HG03064 (cell line): ENCODE results near the gene CACNB1.
"Not testable (repeated sequence)": the region's sequence is repeated elsewhere in the genome, so short reads cannot be mapped to it uniquely, and the experiment has no call there.

Experiments
- ATAC-seq: cut with Tn5 transposase; IDR thresholded peaks from one replicate; pipeline ENCODE4 v1.9.1; 2021; ENCODE audit warnings: low read depth; ENCODE audit not compliant: unreplicated experiment

CACNB1 gene

DNA sequence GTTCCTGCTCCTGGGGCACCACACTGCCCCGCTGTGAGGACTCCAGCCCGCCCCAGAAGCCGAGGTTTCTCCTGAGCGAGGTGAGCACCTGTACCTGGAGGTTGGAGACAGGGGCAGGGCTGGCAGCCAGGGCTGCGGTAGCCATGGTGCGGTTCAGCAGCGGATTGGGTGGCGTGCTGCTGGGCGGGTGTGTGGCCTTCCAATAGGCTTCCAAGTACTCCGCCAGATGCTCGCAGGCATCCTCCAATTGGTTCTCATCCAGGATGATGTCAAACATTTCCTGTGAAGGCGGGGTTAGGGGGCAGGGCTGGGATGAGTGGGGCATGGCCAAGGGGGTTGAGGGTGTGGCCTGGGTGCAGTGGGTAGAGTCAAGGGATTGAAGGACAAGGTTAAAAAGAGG is 20.2 kb downstream of the CACNB1 start:
- no peak for ATAC-seq

DNA sequence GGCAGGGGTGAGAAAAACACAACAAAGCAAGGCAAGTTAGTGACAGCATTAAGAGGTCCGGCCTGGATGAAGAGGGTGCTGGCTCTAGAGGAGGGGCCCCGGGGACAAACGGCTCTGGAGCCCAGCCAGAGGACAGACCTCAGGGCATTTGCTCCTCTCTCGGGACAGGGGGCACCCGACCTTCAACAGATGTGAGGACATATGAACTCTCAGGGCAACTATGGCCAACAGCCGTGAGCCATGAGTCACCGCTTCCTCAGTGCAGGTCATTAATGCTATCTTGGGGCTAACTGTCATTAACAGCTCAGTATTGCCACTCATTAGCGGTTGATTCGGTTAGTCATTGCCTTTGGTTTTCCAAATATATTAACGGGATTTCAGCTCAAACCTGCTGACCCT is 21.8 kb downstream of the CACNB1 start:
- ATAC-seq = no peak

DNA sequence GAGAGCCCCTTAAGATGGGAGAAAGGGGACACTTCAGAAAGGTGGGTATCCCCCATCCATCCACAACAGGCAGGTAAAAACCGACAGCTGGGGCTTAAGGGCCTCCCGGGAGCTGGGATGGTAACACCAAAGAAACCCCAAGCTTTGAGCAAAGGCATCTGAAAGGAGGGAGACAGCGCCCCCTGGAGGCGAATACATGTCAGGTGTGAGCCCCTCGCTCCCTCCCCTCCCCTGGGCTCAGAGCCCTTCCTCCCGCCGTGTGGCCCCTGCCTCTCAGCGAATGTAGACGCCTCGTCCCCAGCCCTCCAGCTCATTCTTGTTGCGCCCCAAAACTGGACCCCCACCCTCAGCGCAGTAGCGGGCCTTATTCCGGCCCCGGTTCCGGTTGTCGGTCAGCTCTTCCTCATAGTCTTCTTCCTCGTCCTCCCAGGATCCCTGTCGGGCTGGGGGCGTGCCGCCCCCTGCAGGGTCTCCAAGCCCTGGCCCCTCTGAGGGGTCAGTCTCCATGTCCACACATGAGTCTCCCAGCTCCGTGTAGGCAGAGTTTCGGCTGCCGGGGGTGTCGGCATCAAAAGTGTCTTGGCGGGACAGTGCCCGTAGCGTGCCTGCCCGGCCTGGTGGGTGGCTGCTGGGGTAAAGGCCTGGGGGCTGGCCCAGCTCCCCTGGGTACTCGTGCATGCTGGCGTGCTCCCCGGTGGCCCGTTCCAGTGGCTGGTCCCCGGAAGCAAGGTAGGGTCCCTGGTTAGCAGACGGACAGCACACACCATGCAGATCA is 22.4 kb downstream of the CACNB1 start:
- ATAC-seq = no peak

DNA sequence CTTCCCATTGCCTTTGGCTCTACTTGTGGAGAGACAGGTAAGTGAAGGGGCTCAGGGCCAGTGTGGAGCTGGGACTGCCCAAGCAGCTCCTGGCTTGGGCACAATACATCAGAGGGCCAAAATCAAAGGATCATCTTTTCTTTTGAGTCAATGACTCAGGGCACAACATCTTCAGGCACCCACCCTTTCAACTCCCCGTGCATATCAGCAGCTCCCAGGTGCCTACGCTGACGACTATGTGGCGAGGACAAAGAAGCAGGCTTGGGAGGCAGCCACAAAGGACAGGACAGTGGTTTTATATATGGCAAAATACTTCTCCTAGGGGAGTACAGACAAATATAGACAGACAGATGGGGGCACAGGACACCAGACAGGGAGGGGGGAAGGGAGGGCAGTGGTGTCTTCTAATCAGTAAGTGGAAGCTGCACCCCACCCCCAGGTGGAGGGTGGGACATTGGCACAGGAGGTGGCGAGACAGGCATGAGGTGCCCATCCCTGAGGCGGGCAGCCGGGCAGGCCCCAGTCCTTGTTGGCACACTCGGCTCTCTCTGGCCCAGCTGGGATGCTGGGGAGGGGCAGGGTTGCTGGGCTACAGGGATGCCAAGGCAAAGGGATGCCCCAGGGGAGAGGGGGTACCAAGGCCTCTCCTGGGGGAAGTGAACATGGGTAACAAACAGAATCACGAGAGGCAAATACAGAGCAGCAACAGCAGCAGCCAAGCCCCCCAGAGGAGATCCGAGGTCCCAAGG is 23.8 kb downstream of the CACNB1 start:
- no peak for ATAC-seq

DNA sequence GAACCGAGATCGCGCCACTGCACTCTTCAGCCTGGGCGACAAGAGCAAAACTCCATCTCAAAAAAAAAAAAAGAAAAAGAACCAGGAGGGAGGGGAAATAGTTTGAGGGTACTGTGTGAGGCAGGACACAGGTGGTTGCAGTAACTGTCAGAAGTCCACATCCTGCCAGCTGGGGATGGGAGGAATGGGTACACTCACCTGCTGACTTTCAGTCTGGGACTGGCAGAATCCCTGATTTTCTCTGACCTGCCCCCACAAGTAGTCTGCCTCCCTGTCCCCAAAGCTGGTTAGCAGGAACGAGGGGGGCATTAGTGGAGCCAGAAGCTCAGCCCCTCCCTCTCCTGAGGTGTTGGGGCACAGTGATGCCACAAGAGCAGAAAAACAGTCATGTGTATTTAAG is 24.4 kb downstream of the CACNB1 start:
- ATAC-seq = no peak

DNA sequence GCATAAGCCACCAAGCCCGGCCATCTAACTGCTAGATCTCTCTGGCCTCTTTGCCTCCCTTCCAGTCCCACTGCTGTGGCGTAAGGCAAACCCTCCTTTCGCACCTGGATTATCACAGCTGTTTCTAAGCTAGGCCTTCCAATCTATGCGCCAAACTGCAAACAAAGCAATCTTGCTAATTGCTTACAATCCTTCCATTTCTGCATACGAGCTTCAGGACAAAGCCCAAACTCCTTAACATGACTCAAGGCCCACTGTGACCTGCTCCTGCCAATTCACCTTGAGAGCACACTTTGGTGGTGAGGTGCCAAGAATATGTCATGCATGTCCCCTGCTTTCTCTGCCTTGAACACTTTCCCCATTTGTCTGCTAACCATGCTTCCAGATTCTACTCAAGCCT is 25.5 kb downstream of the CACNB1 start:
- no peak for ATAC-seq

DNA sequence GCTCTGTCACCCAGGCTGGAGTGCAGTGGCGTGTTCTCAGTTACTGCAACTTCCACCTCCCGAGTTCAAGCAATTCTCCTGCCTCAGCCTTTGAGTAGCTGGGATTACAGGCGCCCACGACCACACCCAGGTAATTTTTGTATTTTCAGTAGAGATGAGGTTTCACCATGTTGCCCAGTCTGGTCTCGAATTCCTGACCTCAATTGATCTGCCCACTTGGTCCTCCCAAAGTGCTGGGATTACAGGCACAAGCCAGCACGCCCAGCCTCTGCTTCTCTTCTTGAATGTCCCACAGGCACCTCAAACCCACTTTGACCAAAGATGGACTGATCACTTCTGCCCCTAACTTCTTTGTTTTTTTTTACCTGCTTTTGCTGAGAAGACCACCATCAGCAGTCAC is 26.9 kb downstream of the CACNB1 start:
- ATAC-seq = no peak

DNA sequence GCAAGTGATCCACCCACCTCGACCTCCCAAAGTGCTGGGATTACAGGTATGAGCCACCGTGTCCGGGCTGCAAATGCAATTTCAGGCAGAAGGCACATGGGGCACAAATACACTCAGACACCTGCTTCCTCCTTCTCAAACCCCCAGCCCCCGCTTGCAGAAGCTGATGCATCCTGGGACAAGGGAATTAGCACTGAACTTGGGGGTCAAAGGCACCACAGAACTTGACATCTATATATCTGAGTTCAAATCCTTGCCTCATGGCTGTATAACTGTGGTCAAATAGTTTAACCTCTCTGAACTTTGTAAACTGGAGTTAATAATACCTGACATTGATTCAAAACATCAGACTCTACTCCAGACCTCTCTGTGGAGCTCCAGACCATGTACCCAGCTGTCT is 27.4 kb downstream of the CACNB1 start:
- ATAC-seq = no peak

DNA sequence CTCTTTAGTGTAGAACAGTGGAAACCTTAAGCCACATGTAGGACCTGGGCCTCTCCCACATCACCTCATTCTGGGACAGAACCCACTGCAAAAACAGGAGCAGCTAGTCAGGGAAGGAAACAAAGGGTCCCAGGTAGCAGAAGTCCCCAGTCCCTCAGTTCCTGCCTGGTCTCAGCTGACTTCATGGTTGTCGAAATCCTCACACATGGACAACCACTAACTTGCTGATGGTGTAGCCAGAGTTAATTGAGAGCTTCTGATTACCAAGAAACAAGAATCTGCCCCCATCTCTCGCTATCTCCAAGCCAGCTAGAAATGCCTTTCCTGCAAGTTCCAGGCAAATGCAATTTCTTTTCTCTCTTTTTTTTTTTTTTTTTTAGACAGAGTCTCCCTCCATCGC is 28.0 kb downstream of the CACNB1 start:
- no peak for ATAC-seq

DNA sequence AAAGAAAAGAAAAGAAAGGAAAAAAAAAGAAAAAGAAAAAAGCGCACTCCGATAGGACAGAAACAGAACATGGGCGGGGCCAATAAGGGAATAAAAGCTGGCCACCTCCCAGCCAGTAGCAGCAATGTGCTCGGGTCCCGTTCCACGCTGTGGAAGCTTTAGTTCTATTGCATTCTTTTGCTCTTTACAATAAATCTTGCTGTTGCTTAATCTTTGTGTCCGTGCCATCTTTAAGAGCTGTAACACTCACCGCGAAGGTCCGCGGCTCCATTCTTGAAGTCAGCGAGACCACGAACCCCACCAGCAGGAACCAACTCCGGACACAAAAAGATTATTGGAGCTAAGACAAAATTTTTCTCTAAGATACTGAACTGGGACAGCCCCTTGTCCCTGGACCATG is 28.4 kb downstream of the CACNB1 start:
- no peak for ATAC-seq

DNA sequence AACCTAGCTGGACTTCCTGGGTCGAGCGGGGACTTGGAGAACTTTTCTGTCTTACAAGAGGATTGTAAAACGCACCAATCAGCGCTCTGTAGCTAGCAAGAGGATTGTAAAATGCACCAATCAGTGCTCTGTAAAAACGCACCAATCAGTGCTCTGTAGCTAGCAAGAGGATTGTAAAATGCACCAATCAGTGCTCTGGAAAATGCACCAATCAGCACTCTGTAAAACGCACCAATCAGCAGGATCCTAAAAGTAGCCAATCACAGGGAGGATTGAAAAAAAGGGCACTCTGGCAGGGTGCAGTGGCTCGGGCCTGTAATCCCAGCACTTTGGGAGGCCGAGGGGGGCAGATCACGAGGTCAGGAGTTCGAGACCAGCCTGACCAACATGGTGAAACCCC is 29.0 kb downstream of the CACNB1 start:
- not testable (repeated sequence) for ATAC-seq

DNA sequence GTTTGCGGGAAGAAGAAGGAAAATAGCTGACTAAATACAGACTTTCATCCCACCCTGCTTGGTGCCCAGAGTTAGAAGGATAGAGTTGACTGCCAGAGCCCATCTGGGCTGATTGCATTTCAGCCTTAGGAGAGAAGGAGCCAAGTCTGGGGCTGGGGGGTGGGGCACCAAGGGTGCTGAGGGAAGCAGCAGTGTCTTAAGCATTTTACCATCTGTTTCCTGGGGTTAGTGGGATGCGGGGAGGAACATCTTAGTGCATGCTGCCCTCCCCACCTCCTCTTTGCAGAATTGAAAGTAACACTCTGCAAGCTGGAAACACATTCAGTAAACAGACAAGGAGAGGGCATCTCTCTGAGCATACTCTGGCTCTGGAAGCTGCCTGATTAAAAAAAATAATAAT is 30.0 kb downstream of the CACNB1 start:
- ATAC-seq = no peak

DNA sequence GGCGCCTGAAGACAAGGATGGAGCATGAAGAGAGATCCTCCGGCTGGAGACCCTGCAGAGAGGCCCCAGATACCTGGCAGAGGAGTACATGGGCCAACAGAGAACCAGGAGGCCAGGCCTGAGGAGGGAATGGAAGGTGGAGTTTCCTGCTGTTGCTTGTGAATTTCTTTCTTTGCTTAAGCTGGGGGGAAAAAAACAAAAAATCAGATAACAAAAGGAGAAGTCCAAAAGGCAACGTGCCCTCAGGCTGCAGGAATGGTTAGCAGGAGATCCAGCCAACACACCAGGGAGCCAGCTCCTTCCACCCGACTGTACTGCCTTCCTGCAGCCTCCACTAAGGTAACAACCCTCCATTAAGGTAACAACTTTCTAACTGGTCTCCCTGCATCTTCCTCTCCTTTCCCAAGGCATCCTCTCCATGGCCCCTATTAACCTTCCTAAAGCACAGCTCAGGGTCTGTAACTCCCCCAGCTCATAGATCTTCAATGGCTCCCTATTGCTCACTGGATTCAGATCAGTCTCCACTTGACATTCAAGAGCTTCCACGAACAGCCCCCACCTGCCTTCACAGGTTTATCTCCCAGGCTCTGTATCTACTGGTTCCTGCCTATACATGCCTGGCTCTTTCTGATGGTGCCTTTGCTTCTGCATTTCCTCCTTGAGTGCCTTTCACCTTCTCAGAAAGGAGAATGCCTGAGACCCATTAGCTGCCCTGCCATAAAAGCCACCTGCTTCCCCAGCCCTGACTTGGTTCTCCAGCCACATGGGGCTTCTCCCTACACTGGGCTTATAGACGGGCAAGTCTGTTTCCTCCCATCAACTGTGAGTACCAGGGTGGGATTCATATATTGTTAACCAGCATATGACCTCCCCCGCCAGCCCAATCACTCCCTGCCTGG is 30.8 kb downstream of the CACNB1 start:
- no peak for ATAC-seq

DNA sequence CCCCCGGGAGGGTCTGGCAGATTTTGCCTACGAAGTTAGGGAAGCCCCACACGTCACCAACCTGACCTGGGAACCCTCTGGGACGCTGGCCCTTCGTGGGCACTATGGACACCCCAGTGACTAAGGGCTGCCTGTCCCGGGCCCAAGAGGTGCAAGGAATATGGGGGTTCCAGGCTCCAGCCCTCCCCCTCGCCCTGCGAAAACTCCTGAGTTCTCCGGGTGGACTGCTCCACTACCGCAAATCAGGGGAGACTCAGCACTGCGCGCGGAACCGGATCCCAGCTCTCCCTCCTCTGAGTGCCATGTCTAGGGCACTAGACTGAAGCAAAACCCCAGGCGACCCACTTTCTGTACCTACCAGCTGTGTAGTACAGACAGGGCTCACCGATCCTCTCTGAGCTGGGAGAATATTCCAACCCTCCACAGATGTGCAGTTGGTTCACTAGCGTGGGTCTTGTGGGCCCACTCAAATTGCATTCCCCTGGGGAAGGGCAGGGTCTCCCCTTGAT is 31.6 kb downstream of the CACNB1 start, which contains the start of gene ARL5C:
TSS of gene ARL5C (minus strand) at position 321 of the 509 bp plus-strand sequence. CDS start 401 bp downstream, outside the sequence.
- ATAC-seq = no peak

DNA sequence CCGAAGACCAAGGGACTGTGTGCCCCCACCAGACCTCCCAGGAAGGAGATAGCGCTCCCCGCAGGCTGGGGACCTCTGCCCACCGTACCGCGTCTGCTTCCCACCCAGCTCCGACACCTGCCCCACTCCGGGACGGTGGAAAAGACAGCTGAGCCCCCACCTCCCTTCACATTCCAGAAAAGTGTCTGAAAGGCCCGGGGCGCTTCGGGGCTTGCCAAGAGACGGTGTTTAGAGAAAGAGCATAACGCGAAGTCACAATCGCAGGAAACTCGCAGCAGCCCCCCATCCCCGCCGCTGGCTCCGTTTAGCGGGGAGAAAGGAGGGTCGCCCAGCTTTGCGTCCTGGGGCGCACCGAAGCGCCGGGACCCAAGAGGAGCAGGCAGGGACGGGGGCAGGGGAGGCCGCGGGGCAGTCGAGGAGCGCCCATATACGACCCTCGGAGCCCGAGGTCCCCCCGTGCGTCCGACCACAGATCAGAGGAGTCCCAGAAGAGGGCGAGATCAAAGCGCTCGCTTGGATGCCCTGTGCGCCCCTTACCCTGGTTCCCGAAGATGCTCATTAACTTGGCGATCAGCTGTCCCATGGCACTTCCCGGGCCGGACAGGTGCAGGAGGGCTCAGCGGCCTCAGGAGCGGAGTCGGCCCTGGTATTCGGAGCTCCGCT is 32.2 kb downstream of the CACNB1 start:
- ATAC-seq = no peak

DNA sequence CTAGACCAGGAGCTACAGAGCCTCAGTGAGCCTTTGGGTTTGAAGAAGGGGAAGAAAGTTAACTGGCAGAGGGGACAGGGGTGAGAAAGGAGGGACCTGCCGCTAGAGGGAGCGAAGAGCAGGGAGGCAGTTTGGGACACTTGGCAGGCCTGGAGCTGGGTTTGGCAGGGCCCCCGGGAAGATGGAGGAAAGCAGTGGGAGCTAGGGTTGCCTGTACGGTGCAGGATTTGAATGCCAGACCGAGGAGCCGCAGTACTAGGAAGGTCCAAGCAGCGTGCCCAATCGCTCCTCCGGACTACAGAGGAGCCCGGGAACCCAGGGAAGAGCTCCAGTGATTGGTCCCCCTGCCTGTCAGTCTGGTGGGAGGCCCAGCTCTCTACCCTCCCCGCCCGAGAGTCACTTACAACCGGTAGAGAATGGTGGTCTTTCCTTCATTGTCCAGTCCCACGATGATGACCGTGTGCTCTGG is 32.8 kb downstream of the CACNB1 start:
- no peak for ATAC-seq

DNA sequence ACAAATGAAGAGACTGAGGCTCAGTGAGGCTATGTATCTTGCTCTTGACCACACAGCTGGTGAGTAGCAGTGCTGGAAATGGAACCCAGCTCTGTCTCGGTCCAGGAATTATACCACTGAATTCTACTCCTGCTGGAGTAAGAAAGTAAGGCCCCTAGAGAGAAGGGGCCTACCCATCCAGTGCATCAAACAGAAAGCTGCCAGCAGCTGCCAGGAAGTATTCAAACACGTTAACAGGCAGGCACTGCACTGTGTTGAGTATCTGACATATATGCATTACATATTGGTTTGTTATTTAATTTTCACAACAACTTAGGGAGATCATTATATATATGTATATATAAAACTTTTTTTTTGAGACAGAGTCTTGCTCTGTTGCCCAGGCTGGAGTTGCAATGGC is 35.5 kb downstream of the CACNB1 start:
- ATAC-seq = no peak

DNA sequence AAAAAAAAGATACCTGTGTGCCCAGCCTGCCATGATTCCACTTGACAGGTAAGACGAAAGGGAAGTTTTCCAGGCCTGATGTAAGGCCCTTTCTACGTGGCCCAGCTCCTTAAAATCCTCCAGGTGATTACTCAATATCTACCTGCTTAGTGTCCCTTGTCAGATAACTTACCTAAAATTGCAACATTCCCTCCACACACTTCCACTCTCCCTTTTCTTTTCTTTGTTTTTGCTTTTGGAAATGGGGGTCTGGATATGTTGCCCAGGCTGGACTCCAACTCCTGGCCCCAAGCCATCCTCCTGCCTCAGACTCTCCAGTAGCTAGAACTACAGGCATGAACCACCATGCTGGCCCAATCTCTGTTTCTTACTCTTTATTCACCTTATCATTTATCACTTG is 38.8 kb downstream of the CACNB1 start:
- no peak for ATAC-seq

DNA sequence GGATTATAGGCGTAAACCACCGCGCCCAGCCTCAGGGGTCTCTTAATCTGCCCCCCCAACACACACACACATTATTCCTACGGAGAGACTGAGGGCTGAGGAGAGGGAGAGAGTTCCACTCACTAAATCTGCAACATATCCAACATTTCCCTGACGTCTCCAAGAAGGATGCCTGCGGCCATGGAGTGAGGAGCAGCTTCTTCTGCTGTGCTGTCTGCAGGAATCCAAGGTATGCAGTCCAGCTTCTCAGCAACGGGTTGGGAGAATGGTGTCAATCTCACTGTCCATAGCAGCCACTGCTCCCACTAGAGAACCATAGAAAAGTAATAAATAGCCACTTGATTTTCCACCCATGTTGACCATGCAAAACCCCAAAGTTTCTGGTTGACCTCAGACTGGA is 41.0 kb downstream of the CACNB1 start:
- no peak for ATAC-seq

DNA sequence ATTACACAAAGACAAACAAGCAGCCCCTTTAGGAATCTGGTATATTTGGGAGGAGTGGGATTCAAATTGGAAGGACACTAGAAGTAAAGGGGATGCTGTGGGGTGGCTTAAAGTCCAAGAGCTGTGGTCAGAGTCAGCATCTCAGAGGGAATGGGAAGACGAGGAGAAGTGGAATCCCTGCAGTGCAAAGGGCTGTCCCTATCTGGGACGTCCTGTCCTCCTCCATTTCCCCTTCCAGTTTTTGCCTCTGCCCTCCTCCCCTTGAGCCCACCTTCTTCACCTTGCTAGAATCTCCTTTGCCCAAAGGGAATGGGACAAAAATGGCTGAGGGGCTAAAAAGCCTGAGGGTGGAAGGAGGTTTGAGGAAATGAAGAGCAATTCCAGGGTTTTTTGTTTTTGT is 41.8 kb downstream of the CACNB1 start:
- ATAC-seq = no peak
